Activated naive CD4-positive, alpha-beta T cell treated with anti-CD3 and anti-CD28 coated beads, Interleukin-2, amount 10 ng/mL, durations not matched to agents 7 days and 5 days (primary cell): ENCODE data around the gene STOM.

ENCODE experiments used
- CTCF ChIA-PET: fragments of 350-600 bp; sonication (Branson Sonifier 250); formaldehyde crosslinking; loops from one replicate; lab custom pipeline; 2021; ENCODE audit warnings: antibody characterized with exemption; lab: Charles Lee
- DNase-seq: peaks from one replicate; pipeline ENCODE4 v3.0.0-alpha.2; 2020
- H3K27ac Mint-ChIP-seq: one replicate; pipeline ENCODE4 v1.8.0; 2021; ENCODE audit warnings: mild to moderate bottlenecking, moderate library complexity, mixed read lengths
- H3K27me3 Mint-ChIP-seq: one replicate; pipeline ENCODE4 v1.8.0; 2021; ENCODE audit warnings: mild to moderate bottlenecking, mixed read lengths
- H3K36me3 Mint-ChIP-seq: one replicate; pipeline ENCODE4 v1.8.0; 2021; ENCODE audit warnings: mixed read lengths
- H3K4me1 Mint-ChIP-seq: one replicate; pipeline ENCODE4 v1.8.0; 2021; ENCODE audit warnings: mixed read lengths
- H3K4me3 Mint-ChIP-seq: one replicate; pipeline ENCODE4 v1.8.0; 2021; ENCODE audit warnings: mild to moderate bottlenecking, moderate library complexity, mixed read lengths
- H3K9me3 Mint-ChIP-seq: one replicate; pipeline ENCODE4 v1.8.0; 2021; ENCODE audit warnings: mixed read lengths

Gene STOM

GRCh38 chr9:121331549-121331948 lies 38.5 kb downstream of the STOM start:
- CTCF ChIA-PET = interaction anchor here (1.2 kb wide), 1 partner anchor 10 kb away, joined by 4 read pairs; no protein-coding TSS in a partner anchor
- Mint-ChIP-seq H3K4me1 (no peaks in the 10 kb centered on the region), H3K27ac (no peak overlapping the region), H3K36me3 (no peaks in the 10 kb centered on the region), H3K4me3 (no peak overlapping the region), H3K9me3 (no peaks in the 10 kb centered on the region), H3K27me3 (no peaks in the 10 kb centered on the region)
- DNase-seq = no peak

GRCh38 chr9:121328876-121329681 lies 41.0 kb downstream of the STOM start:
- H3K27me3 Mint-ChIP-seq = no peaks in the 10 kb centered on the region

GRCh38 chr9:121328476-121328875 lies 41.6 kb downstream of the STOM start:
- no peaks in the 10 kb centered on the region for H3K27me3 Mint-ChIP-seq
- H3K36me3 Mint-ChIP-seq = no peaks in the 10 kb centered on the region

More at GRCh38 chr9:121328876-121329681, 41.0 kb downstream of the STOM start:
- Mint-ChIP-seq H3K4me3 (no peak overlapping the region), H3K36me3 (no peaks in the 10 kb centered on the region), H3K4me1 (no peaks in the 10 kb centered on the region), H3K27ac (no peak overlapping the region), H3K9me3 (no peaks in the 10 kb centered on the region)
- DNase-seq = no peak
- CTCF ChIA-PET = interaction anchor here (2.6 to 3.0 kb wide), 2 partner anchors 9 to 71 kb away, joined by 10 to 17 read pairs; no protein-coding TSS in a partner anchor

GRCh38 chr9:121326901-121327613 lies 43.0 kb downstream of the STOM start:
- Mint-ChIP-seq H3K36me3 (peaks cover 2% of the 10 kb centered on the region), H3K27me3 (no peaks in the 10 kb centered on the region), H3K4me1 (peaks cover 8% of the 10 kb centered on the region), H3K27ac (no peak overlapping the region), H3K4me3 (no peak overlapping the region), H3K9me3 (no peaks in the 10 kb centered on the region)
- CTCF ChIA-PET = interaction anchor here (3.0 kb wide), 1 partner anchor 73 kb away, joined by 10 read pairs; no protein-coding TSS in a partner anchor
- no peak for DNase-seq

More at GRCh38 chr9:121328476-121328875, 41.6 kb downstream of the STOM start:
- Mint-ChIP-seq H3K4me3 (no peak overlapping the region), H3K4me1 (no peaks in the 10 kb centered on the region), H3K27ac (no peak overlapping the region), H3K9me3 (no peaks in the 10 kb centered on the region)
- DNase-seq = no peak
- CTCF ChIA-PET = interaction anchor here (2.6 to 3.0 kb wide), 2 partner anchors 9 to 71 kb away, joined by 10 to 17 read pairs; no protein-coding TSS in a partner anchor

GRCh38 chr9:121326130-121326838 lies 43.8 kb downstream of the STOM start:
- H3K9me3 Mint-ChIP-seq = no peaks in the 10 kb centered on the region
- no peak overlapping the region for H3K4me3 Mint-ChIP-seq
- CTCF ChIA-PET = interaction anchor here (3.0 kb wide), 1 partner anchor 74 kb away, joined by 10 read pairs; no protein-coding TSS in a partner anchor
- H3K4me1 Mint-ChIP-seq = peaks cover 15% of the 10 kb centered on the region
- H3K27ac Mint-ChIP-seq = no peak overlapping the region
- no peak for DNase-seq
- peaks cover 3% of the 10 kb centered on the region for H3K36me3 Mint-ChIP-seq
- H3K27me3 Mint-ChIP-seq = no peaks in the 10 kb centered on the region

GRCh38 chr9:121325387-121325786 lies 44.7 kb downstream of the STOM start:
- Mint-ChIP-seq H3K9me3 (no peaks in the 10 kb centered on the region), H3K4me3 (no peak overlapping the region), H3K27ac (no peak overlapping the region), H3K27me3 (no peaks in the 10 kb centered on the region), H3K36me3 (peaks cover 3% of the 10 kb centered on the region), H3K4me1 (peaks cover 22% of the 10 kb centered on the region)
- CTCF ChIA-PET = no interaction called here
- no peak for DNase-seq

- Mint-ChIP-seq H3K27me3 (no peaks in the 10 kb centered on the region), H3K4me3 (no peak overlapping the region), H3K9me3 (no peaks in the 10 kb centered on the region), H3K27ac (no peak overlapping the region), H3K4me1 (peaks cover 28% of the 10 kb centered on the region), H3K36me3 (peaks cover 3% of the 10 kb centered on the region)
- DNase-seq = no peak
- CTCF ChIA-PET = no interaction called here
Observed at GRCh38 chr9:121324755-121325154, 45.3 kb downstream of the STOM start.

GRCh38 chr9:121324316-121324715 lies 45.7 kb downstream of the STOM start:
- CTCF ChIA-PET = no interaction called here
- no peak for DNase-seq
- Mint-ChIP-seq H3K27ac (no peak overlapping the region), H3K4me3 (no peak overlapping the region), H3K27me3 (no peaks in the 10 kb centered on the region), H3K9me3 (no peaks in the 10 kb centered on the region), H3K4me1 (peaks cover 28% of the 10 kb centered on the region), H3K36me3 (peaks cover 3% of the 10 kb centered on the region)

GRCh38 chr9:121323449-121324151 lies 46.5 kb downstream of the STOM start:
- Mint-ChIP-seq H3K27ac (no peak overlapping the region), H3K4me1 (peaks cover 28% of the 10 kb centered on the region), H3K36me3 (peaks cover 3% of the 10 kb centered on the region), H3K4me3 (no peak overlapping the region), H3K9me3 (no peaks in the 10 kb centered on the region), H3K27me3 (no peaks in the 10 kb centered on the region)
- CTCF ChIA-PET = interaction anchor here (11.1 kb wide), 1 partner anchor 74 kb away, joined by 326 read pairs; no protein-coding TSS in a partner anchor
- no peak for DNase-seq

- Mint-ChIP-seq H3K4me1 (peaks cover 28% of the 10 kb centered on the region), H3K27me3 (no peaks in the 10 kb centered on the region), H3K27ac (peak overlapping the region; percentile 39), H3K36me3 (peaks cover 3% of the 10 kb centered on the region), H3K9me3 (no peaks in the 10 kb centered on the region), H3K4me3 (no peak overlapping the region)
- no peak for DNase-seq
- CTCF ChIA-PET = interaction anchor here (11.1 kb wide), 1 partner anchor 75 kb away, joined by 326 read pairs; no protein-coding TSS in a partner anchor
Observed at GRCh38 chr9:121322737-121323448, 47.2 kb downstream of the STOM start.

GRCh38 chr9:121322037-121322736 lies 47.9 kb downstream of the STOM start:
- peaks cover 28% of the 10 kb centered on the region for H3K4me1 Mint-ChIP-seq
- no peak for DNase-seq
- no peaks in the 10 kb centered on the region for H3K9me3 Mint-ChIP-seq
- H3K4me3 Mint-ChIP-seq = no peak overlapping the region
- CTCF ChIA-PET = interaction anchor here (2.8 to 11.1 kb wide), 2 partner anchors 50 to 76 kb away, joined by 30 to 326 read pairs; no protein-coding TSS in a partner anchor
- H3K27me3 Mint-ChIP-seq = no peaks in the 10 kb centered on the region
- peaks cover 3% of the 10 kb centered on the region for H3K36me3 Mint-ChIP-seq
- peak overlapping the region; percentile 39 for H3K27ac Mint-ChIP-seq

GRCh38 chr9:121321016-121321503 lies 49.0 kb downstream of the STOM start:
- H3K4me1 Mint-ChIP-seq = peaks cover 28% of the 10 kb centered on the region
- H3K4me3 Mint-ChIP-seq = no peak overlapping the region
- no peaks in the 10 kb centered on the region for H3K27me3 Mint-ChIP-seq
- CTCF ChIA-PET = interaction anchor here (0.5 to 11.1 kb wide), 27 partner anchors 9 to 219 kb away, joined by 3 to 326 read pairs (median 5); partner anchors contain the start of gene GGTA1
- peak; percentile 52 for DNase-seq
- peaks cover 3% of the 10 kb centered on the region for H3K36me3 Mint-ChIP-seq
- H3K27ac Mint-ChIP-seq = no peak overlapping the region
- no peaks in the 10 kb centered on the region for H3K9me3 Mint-ChIP-seq
